Activated CD4-positive, alpha-beta T cell treated with anti-CD3 and anti-CD28 coated beads, Interleukin-2, amount 50 U/mL, for 48 hours (primary cell): ENCODE data around the gene PRPF4.

Experiments used
- DNase-seq, 2 experiments: peaks; one replicate each; pipeline ENCODE4 v3.0.0-alpha.2; 2020

Gene PRPF4

GRCh38 chr9:113315231-113315630 lies 39.8 kb downstream of the PRPF4 start:
- DNase-seq: no peak

DNA sequence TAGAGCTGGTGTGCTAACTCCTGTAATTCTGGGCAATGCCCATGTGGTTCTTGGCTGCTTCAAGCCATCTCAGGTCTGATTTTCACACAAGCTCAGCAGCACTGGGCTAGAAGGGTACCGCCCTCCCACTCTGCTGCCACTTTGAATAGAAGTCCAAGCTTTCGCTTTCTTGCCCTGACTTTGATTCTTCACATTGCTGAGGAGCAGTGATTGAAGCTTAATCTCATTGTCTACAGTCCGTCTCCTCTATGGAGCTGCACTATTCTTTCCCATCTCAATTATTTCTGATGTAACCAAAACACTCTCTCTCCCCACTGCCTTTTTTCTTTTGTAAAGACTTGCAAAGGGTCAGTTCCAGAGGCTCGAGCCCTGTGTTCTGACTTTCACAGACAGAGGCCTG lies 40.6 kb downstream of the PRPF4 start:
- no peak for DNase-seq

GRCh38 chr9:113317777-113318176 lies 42.3 kb downstream of the PRPF4 start:
- DNase-seq: no peak

DNA sequence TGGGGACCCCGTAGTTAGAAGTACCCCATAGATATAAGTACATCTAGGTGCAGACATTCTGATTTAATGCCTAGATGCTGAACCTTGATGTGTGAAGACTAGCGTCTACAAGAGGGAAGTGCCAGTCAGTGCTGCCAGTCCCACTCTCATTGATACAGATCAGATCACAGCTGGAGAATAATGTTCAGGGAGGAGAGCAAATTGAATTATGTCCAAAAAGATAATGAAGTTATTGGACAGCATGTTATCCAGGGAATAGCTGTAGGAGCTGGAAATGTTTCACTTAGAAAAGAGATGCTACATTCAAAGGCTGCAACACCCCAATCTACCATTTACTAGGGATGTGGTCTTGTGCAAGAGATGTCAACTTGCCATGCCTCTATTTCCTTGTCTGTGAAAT lies 43.6 kb downstream of the PRPF4 start:
- no peak for DNase-seq

GRCh38 chr9:113320051-113320450 lies 44.6 kb downstream of the PRPF4 start:
- no peak for DNase-seq

DNA sequence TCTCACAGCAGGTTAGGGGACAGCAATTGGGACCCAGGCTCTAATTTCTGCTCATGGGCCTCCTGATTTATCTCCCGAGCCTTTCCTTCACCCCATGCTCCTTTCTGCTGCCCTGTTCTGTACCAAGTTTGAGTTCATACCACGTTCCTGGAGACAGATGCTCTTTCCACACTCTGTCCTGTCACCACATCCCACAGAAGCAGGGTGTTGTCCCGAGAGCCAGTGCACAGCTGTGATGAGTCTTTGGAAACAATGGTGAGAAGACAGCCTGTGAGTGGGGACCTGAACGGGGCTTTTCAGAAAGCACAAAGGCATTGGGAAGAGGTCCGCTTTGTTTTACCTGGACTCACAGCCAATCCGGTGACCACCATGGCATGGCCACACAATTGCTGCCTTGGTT lies 47.2 kb downstream of the PRPF4 start:
- no peak for DNase-seq

- DNase-seq: no peak
Observed at GRCh38 chr9:113326230-113326629, 50.8 kb downstream of the PRPF4 start.

GRCh38 chr9:113328045-113328782 lies 52.8 kb downstream of the PRPF4 start:
- DNase-seq: no peak

DNA sequence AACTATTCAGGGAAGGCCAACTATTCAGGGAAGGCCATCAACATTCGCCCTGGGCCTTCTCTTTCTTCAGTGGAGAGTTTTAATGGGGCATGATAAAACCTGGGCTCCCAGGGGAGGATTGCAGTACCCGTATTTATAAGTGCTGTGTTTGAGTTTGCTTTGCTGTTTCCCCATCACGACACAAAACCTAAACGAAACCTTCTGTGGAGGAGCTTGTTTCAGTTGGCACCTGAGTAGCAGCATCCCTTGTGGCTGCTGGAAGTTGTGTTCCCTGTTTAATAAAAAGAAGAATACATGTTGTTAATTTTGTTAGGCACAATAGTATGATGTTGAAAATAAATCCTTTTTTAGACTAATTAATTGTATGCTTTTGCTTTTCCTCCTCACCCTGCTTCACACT lies 56.3 kb downstream of the PRPF4 start:
- no peak for DNase-seq

GRCh38 chr9:113337714-113338113 lies 62.3 kb downstream of the PRPF4 start:
- DNase-seq: no peak

DNA sequence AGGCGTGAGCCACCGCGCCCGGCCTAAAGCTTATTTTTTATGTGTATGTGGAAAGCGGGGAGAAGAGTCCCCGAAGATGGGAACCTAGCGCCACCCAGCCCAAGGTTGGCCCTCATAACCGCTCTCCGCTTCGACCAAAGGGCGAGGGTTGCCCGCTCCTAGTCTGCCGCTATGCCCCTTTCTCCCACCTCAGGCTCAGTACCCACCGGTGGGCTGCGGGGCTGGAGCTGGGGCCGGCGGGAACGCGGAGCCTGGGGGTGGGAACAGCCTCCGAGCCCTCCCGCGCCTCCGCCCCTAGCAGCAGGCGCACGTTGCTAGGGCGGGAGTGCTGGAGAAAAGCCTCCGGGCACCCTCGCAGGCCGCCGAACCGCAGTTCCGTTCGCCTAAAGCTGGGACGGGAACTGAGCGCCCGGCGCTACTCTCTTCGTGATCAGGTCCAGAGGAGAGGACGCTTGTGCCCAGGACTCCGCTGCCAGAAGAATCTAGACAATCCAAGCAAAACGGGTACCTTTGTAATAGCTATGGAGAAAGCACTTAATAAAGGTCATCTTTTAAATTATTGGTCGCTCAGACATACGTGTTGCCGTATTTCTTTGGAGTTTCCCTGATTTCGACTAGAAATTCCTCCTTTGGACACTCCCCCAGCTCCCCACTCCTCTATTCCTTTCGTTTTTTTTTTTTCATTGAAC lies 64.7 kb downstream of the PRPF4 start, which contains the start of gene WDR31:
Gene WDR31 (minus strand): TSS at position 265 of the 689 bp plus-strand sequence. CDS start 8,253 bp downstream, outside the sequence.
- DNase-seq: peak; percentile 85 to 88

DNA sequence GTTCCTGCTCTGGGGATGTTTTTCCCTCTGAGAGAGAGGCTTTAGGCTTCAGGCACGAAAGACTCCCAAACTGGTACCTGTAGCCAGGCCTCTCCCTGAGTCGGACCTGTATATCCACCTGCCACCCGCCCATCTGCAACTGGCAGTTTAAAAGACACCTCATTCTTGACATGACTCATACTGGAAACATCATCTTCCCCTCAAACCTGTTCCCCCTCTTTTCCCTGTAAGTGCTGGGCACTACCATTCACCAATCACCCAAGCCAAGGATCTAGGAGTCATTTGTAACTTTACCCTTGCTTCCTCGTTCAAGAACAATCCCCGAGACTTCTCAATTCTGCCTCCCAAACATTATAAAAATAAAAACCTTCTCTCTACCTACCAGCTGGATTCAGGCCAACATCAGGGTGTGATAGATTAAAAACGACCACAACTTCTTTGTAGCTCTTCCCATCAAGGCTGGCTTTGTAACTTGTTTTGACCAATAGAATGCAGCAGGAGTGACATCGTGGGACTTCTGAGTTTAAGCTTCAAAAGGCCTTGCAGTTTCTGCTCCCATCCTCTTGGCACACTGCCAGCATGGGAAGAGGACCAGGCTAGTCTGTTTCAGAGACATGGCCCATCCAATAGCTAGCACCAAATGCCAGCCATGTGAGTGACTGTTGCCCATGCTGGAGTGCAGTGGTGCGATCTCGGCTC lies 66.4 kb downstream of the PRPF4 start:
- no peak for DNase-seq
